Activated CD8-positive, alpha-beta T cell treated with anti-CD3 and anti-CD28 coated beads, Interleukin-2, amount 10 ng/mL, durations not matched to agents 7 days and 5 days (primary cell): ENCODE data around the gene SLC17A9. TPM values are rescaled to one million over a fixed set of nuclear protein-coding genes. Genes with fewer than 3 reads are reported as not detected.

Experiments used
- ATAC-seq: fragments of 150-1000 bp; cut with Tn5 transposase; one replicate; pipeline ENCODE4 v1.10.0; 2021; ENCODE audit warnings: moderate library complexity
- CTCF ChIA-PET: fragments of 350-600 bp; sonication (Branson Sonifier 250); formaldehyde crosslinking; loops from one replicate; lab custom pipeline; 2021; ENCODE audit warnings: antibody characterized with exemption; lab: Charles Lee
- POLR2A ChIA-PET: fragments of 350-600 bp; sonication (Branson Sonifier 250); formaldehyde crosslinking; loops from one replicate; lab custom pipeline; 2021; ENCODE audit warnings: antibody characterized with exemption; lab: Charles Lee
- DNase-seq: peaks from one replicate; pipeline ENCODE4 v3.0.0-alpha.2; 2020
- H3K27ac Mint-ChIP-seq: one replicate; pipeline ENCODE4 v1.8.0; 2021; ENCODE audit warnings: mild to moderate bottlenecking, mixed read lengths
- H3K27me3 Mint-ChIP-seq: one replicate; pipeline ENCODE4 v1.8.0; 2021; ENCODE audit warnings: low read depth, mixed read lengths
- H3K36me3 Mint-ChIP-seq: one replicate; pipeline ENCODE4 v1.8.0; 2021; ENCODE audit warnings: low read depth, mixed read lengths
- H3K4me1 Mint-ChIP-seq: one replicate; pipeline ENCODE4 v1.8.0; 2021; ENCODE audit warnings: low read depth, mixed read lengths
- H3K4me3 Mint-ChIP-seq: one replicate; pipeline ENCODE4 v1.8.0; 2021; ENCODE audit warnings: mild to moderate bottlenecking, mixed read lengths
- H3K9me3 Mint-ChIP-seq: one replicate; pipeline ENCODE4 v1.8.0; 2022; ENCODE audit warnings: mixed read lengths; ENCODE audit not compliant: insufficient read depth
- total RNA-seq, 2 experiments: library from RNA; stranded (reverse); gene quantifications; one replicate each; pipeline ENCODE4 v1.2.3, GENCODE V29; 2021

Gene SLC17A9
- total RNA-seq, 2 experiments from 2014 or later, result 57.8 to 69.7 TPM

GRCh38 chr20:62987114-62987513 is 34.6 kb downstream of the SLC17A9 start:
- ATAC-seq, result no peak

GRCh38 chr20:62989201-62989601 is 36.7 kb downstream of the SLC17A9 start:
- Mint-ChIP-seq H3K27ac (no peak overlapping the region), H3K36me3 (no peaks in the 10 kb centered on the region), H3K9me3 (no peaks in the 10 kb centered on the region), H3K4me1 (peaks cover 10% of the 10 kb centered on the region), H3K27me3 (peaks cover 20% of the 10 kb centered on the region), H3K4me3 (peak overlapping the region; percentile 56)
- CTCF ChIA-PET, result no interaction called here
- POLR2A ChIA-PET, result no interaction called here
- peak; percentile 54 for DNase-seq
- ATAC-seq, result peak; percentile 58

More at GRCh38 chr20:62987114-62987513, 34.6 kb downstream of the SLC17A9 start:
- ChIA-PET CTCF (no interaction called here), POLR2A (no interaction called here)
- H3K27ac Mint-ChIP-seq, result no peak overlapping the region
- H3K4me1 Mint-ChIP-seq, result peaks cover 18% of the 10 kb centered on the region
- no peaks in the 10 kb centered on the region for H3K36me3 Mint-ChIP-seq
- peaks cover 17% of the 10 kb centered on the region for H3K27me3 Mint-ChIP-seq
- DNase-seq, result no peak
- H3K4me3 Mint-ChIP-seq, result no peak overlapping the region
- H3K9me3 Mint-ChIP-seq, result no peaks in the 10 kb centered on the region

GRCh38 chr20:62990306-62990825 is 37.9 kb downstream of the SLC17A9 start:
- Mint-ChIP-seq H3K9me3 (no peaks in the 10 kb centered on the region), H3K27ac (no peak overlapping the region), H3K36me3 (no peaks in the 10 kb centered on the region), H3K27me3 (peaks cover 14% of the 10 kb centered on the region), H3K4me1 (peaks cover 10% of the 10 kb centered on the region), H3K4me3 (no peak overlapping the region)
- ChIA-PET POLR2A (no interaction called here), CTCF (interaction anchor here (0.6 to 1.1 kb wide), 2 partner anchors 11 to 19 kb away, joined by 3 read pairs; no protein-coding TSS in a partner anchor)
- ATAC-seq, result no peak
- no peak for DNase-seq

GRCh38 chr20:62991196-62991807 is 38.8 kb downstream of the SLC17A9 start:
- peaks cover 15% of the 10 kb centered on the region for H3K27me3 Mint-ChIP-seq
- H3K9me3 Mint-ChIP-seq, result no peaks in the 10 kb centered on the region
- ChIA-PET POLR2A (no interaction called here), CTCF (interaction anchor here (0.8 to 1.6 kb wide), 3 partner anchors 16 to 19 kb away, joined by 3 to 4 read pairs (median 3); no protein-coding TSS in a partner anchor)
- ATAC-seq (no peak), DNase-seq (no peak)
- peaks cover 10% of the 10 kb centered on the region for H3K4me1 Mint-ChIP-seq
- no peak overlapping the region for H3K27ac Mint-ChIP-seq
- no peaks in the 10 kb centered on the region for H3K36me3 Mint-ChIP-seq
- H3K4me3 Mint-ChIP-seq, result no peak overlapping the region

GRCh38 chr20:62991863-62992262 is 39.4 kb downstream of the SLC17A9 start:
- CTCF ChIA-PET, result interaction anchor here (1.2 to 1.6 kb wide), 2 partner anchors 11 to 20 kb away, joined by 3 to 4 read pairs; no protein-coding TSS in a partner anchor
- Mint-ChIP-seq H3K4me3 (no peak overlapping the region), H3K36me3 (no peaks in the 10 kb centered on the region), H3K9me3 (no peaks in the 10 kb centered on the region), H3K27ac (no peak overlapping the region), H3K27me3 (peaks cover 14% of the 10 kb centered on the region), H3K4me1 (peaks cover 10% of the 10 kb centered on the region)
- no peak for DNase-seq
- no peak for ATAC-seq
- POLR2A ChIA-PET, result no interaction called here

GRCh38 chr20:62993856-62994494 is 41.5 kb downstream of the SLC17A9 start:
- no peak for DNase-seq
- ChIA-PET POLR2A (no interaction called here), CTCF (interaction anchor here (1.2 kb wide), 1 partner anchor 15 kb away, joined by 4 read pairs; no protein-coding TSS in a partner anchor)
- H3K4me3 Mint-ChIP-seq, result no peak overlapping the region
- ATAC-seq, result no peak
- peaks cover 19% of the 10 kb centered on the region for H3K27me3 Mint-ChIP-seq
- H3K27ac Mint-ChIP-seq, result no peak overlapping the region
- no peaks in the 10 kb centered on the region for H3K36me3 Mint-ChIP-seq
- no peaks in the 10 kb centered on the region for H3K9me3 Mint-ChIP-seq
- H3K4me1 Mint-ChIP-seq, result peaks cover 8% of the 10 kb centered on the region

GRCh38 chr20:62994869-62995281 is 42.4 kb downstream of the SLC17A9 start:
- H3K4me3 Mint-ChIP-seq, result no peak overlapping the region
- H3K4me1 Mint-ChIP-seq, result peaks cover 9% of the 10 kb centered on the region
- peaks cover 4% of the 10 kb centered on the region for H3K36me3 Mint-ChIP-seq
- POLR2A ChIA-PET, result no interaction called here
- no peak for DNase-seq
- no peaks in the 10 kb centered on the region for H3K9me3 Mint-ChIP-seq
- H3K27ac Mint-ChIP-seq, result no peak overlapping the region
- ATAC-seq, result no peak
- CTCF ChIA-PET, result interaction anchor here (1.2 kb wide), 1 partner anchor 14 kb away, joined by 4 read pairs; no protein-coding TSS in a partner anchor
- peaks cover 24% of the 10 kb centered on the region for H3K27me3 Mint-ChIP-seq

- ATAC-seq, result no peak
- ChIA-PET CTCF (no interaction called here), POLR2A (no interaction called here)
- Mint-ChIP-seq H3K4me1 (peaks cover 12% of the 10 kb centered on the region), H3K27me3 (peaks cover 29% of the 10 kb centered on the region), H3K27ac (no peak overlapping the region), H3K9me3 (no peaks in the 10 kb centered on the region), H3K4me3 (no peak overlapping the region), H3K36me3 (peaks cover 4% of the 10 kb centered on the region)
- no peak for DNase-seq
Measured at GRCh38 chr20:62995481-62995880, 43.0 kb downstream of the SLC17A9 start.

- H3K9me3 Mint-ChIP-seq, result no peaks in the 10 kb centered on the region
- H3K4me1 Mint-ChIP-seq, result peaks cover 12% of the 10 kb centered on the region
- no peak for DNase-seq
- peaks cover 4% of the 10 kb centered on the region for H3K36me3 Mint-ChIP-seq
- peaks cover 34% of the 10 kb centered on the region for H3K27me3 Mint-ChIP-seq
- ChIA-PET CTCF (no interaction called here), POLR2A (no interaction called here)
- no peak overlapping the region for H3K27ac Mint-ChIP-seq
- no peak overlapping the region for H3K4me3 Mint-ChIP-seq
- ATAC-seq, result no peak
Measured at GRCh38 chr20:62995898-62996595, 43.5 kb downstream of the SLC17A9 start.

- POLR2A ChIA-PET, result no interaction called here
- H3K4me1 Mint-ChIP-seq, result peaks cover 12% of the 10 kb centered on the region
- H3K36me3 Mint-ChIP-seq, result peaks cover 4% of the 10 kb centered on the region
- no peak for DNase-seq
- no peaks in the 10 kb centered on the region for H3K9me3 Mint-ChIP-seq
- CTCF ChIA-PET, result no interaction called here
- ATAC-seq, result no peak
- H3K27me3 Mint-ChIP-seq, result peaks cover 38% of the 10 kb centered on the region
- no peak overlapping the region for H3K4me3 Mint-ChIP-seq
- no peak overlapping the region for H3K27ac Mint-ChIP-seq
Measured at GRCh38 chr20:62996596-62996982, 44.1 kb downstream of the SLC17A9 start.

- H3K4me3 Mint-ChIP-seq, result no peak overlapping the region
- H3K27ac Mint-ChIP-seq, result no peak overlapping the region
- H3K36me3 Mint-ChIP-seq, result peaks cover 4% of the 10 kb centered on the region
- POLR2A ChIA-PET, result no interaction called here
- peaks cover 12% of the 10 kb centered on the region for H3K4me1 Mint-ChIP-seq
- H3K27me3 Mint-ChIP-seq, result peaks cover 42% of the 10 kb centered on the region
- CTCF ChIA-PET, result no interaction called here
- DNase-seq, result no peak
- ATAC-seq, result no peak
- H3K9me3 Mint-ChIP-seq, result no peaks in the 10 kb centered on the region
Measured at GRCh38 chr20:62997417-62998035, 45.0 kb downstream of the SLC17A9 start.
